ENCODE data around the gene EIF4G1. TPM values are rescaled to one million over a fixed set of nuclear protein-coding genes. Genes with fewer than 3 reads are reported as not detected.

The EIF4G1 gene, protein sequence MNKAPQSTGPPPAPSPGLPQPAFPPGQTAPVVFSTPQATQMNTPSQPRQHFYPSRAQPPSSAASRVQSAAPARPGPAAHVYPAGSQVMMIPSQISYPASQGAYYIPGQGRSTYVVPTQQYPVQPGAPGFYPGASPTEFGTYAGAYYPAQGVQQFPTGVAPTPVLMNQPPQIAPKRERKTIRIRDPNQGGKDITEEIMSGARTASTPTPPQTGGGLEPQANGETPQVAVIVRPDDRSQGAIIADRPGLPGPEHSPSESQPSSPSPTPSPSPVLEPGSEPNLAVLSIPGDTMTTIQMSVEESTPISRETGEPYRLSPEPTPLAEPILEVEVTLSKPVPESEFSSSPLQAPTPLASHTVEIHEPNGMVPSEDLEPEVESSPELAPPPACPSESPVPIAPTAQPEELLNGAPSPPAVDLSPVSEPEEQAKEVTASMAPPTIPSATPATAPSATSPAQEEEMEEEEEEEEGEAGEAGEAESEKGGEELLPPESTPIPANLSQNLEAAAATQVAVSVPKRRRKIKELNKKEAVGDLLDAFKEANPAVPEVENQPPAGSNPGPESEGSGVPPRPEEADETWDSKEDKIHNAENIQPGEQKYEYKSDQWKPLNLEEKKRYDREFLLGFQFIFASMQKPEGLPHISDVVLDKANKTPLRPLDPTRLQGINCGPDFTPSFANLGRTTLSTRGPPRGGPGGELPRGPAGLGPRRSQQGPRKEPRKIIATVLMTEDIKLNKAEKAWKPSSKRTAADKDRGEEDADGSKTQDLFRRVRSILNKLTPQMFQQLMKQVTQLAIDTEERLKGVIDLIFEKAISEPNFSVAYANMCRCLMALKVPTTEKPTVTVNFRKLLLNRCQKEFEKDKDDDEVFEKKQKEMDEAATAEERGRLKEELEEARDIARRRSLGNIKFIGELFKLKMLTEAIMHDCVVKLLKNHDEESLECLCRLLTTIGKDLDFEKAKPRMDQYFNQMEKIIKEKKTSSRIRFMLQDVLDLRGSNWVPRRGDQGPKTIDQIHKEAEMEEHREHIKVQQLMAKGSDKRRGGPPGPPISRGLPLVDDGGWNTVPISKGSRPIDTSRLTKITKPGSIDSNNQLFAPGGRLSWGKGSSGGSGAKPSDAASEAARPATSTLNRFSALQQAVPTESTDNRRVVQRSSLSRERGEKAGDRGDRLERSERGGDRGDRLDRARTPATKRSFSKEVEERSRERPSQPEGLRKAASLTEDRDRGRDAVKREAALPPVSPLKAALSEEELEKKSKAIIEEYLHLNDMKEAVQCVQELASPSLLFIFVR (N-terminal part only)
- total RNA-seq: 414 and 466 TPM in 2 replicates

GRCh38 chr3:184314363-184314699 lies at the start of gene EIF4G1:
EIF4G1 (plus strand) TSS chr3:184314606; CDS start chr3:184315797, 1,191 bp downstream.

GRCh38 chr3:184275961-184276910 lies 38.2 kb upstream of the EIF4G1 start, which contains the start of gene ECE2:
ECE2 (plus strand) TSS chr3:184276022; CDS start chr3:184276154, 132 bp downstream.

DNA sequence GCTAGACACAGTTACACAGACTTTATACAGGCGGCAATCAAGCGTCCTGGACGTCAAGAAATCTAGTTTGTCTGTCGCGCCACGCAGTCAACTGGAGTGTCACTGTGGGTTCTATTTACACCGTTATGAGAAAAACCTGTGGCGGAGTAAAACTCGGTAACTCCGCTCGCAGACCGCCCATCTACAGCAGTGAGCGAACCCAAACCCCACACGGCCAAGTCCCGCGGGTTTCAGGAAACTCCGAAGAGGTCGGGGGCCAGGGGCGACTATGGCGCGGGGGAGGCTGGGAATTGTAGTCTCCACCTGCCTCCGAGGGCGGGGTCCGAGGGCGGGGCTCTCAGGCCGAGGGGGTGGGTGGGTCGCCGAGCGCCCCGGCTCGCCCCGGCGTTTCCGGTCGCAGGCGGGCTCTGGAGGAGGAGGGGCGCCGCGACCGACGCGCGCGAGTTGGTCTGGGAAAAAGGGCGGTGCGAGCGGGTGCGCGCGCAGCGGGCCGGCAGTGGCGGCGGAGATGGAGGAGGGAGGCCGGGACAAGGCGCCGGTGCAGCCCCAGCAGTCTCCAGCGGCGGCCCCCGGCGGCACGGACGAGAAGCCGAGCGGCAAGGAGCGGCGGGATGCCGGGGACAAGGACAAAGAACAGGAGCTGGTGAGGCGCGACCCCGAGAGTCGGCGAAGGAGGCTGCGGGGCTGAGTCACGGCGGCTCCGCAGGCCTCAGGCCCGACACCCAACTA lies 15.5 kb upstream of the EIF4G1 start, which contains the start of gene PSMD2:
Gene PSMD2, plus strand, starts transcription at position 483 of the 729 bp plus-strand sequence. Its CDS starts 26 bp downstream, at position 509.

GRCh38 chr3:184337399-184337714 lies 23.0 kb downstream of the EIF4G1 start, which contains the start of gene FAM131A:
FAM131A (plus strand) TSS chr3:184337600; CDS start chr3:184337631, 31 bp downstream.

GRCh38 chr3:184361532-184361931 lies 47.1 kb downstream of the EIF4G1 start, which contains the start of the genes CLCN2 and POLR2H:
CLCN2 (minus strand) TSS chr3:184361605; CDS start chr3:184361479, 126 bp downstream.
POLR2H (plus strand) TSS chr3:184361710; CDS start chr3:184363493, 1,783 bp downstream.

DNA sequence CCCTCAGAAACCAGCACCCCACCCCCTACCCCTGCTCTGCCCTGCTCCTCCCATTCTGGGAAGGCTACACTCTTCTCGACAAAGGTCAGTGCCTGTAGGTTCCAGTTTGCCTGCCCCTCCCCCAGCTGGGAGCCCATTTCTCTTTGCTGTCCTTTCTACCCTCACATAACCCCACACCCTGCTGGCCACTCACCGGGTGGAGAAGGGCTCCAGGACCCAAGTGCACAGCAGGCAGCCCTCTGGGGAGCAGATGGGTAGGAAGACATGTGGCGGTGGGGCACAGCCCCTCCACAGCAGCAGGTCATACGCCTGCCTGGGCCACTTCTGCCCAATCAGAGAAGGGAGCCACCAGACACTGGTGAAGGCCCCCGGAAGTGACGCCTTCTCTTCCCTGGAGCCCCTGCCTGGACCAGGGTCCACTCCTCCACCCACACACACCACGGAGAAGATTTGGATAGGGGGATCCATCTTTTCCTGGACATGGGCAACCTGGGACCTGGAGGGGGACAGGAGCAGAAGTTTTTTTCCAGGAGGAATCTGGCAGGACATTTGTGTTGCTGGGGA lies 63.6 kb downstream of the EIF4G1 start, which contains the start of gene THPO:
Gene THPO, minus strand, starts transcription at position 326 of the 564 bp plus-strand sequence. CDS start 1,948 bp downstream, outside the sequence.

DNA sequence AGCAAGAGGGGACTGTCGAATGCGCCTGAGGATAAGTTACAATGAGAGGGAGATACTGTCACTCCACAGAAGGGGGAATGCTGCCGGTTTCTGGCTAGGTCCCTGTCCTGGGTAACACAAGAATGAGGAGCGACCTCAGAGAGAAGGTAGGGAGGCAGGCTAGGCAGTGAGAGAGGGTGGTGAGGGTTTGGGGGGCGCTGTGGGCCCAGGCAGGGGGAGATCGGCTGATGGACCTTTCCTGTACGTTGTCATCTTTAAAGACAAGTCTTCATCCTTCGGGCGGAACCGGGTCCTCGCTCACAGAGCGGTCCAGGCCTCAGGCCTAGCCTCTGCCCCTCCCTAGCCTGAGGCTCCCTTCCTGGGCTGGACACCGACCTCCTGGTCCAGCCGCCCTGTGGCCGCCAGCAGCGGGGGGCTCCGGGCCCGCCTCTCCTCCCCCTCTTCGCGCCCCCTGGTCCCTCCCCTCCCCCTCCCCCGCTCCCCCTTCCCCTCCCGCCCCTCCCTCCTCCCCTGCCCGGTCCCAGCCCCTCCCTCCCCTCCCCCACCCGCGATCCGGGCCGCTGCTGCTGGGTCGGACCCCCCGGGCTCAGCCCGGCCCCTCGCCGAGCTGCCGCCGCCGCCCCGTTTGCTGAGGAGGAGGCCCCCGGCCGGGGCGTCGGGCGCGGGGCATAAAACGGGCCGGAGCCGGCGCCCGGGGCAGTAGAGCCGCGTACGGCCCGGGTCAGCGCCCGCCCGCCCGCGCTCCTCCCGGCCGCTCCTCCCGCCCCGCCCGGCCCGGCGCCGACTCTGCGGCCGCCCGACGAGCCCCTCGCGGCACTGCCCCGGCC lies 65.2 kb downstream of the EIF4G1 start, which contains the start of gene CHRD:
Gene CHRD, plus strand, starts transcription at position 697 of the 827 bp plus-strand sequence. CDS start 265 bp downstream, outside the sequence.

Other genes starting within 250 kb of the EIF4G1 start
- not detected in 2 replicates for gene HTR3E, start 217.5 kb upstream of the EIF4G1 start, total RNA-seq
- gene EIF2B5, start 179.2 kb upstream of the EIF4G1 start, total RNA-seq: 19.9 and 20.4 TPM in 2 replicates
- gene DVL3, start 159.2 kb upstream of the EIF4G1 start, total RNA-seq: 25.9 and 41.8 TPM in 2 replicates
- 603 and 645 TPM in 2 replicates for gene AP2M1, start 139.8 kb upstream of the EIF4G1 start, total RNA-seq
- gene ABCF3, start 128.4 kb upstream of the EIF4G1 start, total RNA-seq: 38.5 and 39.5 TPM in 2 replicates
- not detected in 2 replicates for gene VWA5B2, start 85.0 kb upstream of the EIF4G1 start, total RNA-seq
- gene ALG3, start 65.6 kb upstream of the EIF4G1 start, total RNA-seq: 45.8 and 59.9 TPM in 2 replicates
- gene EEF1AKMT4, start 64.9 kb upstream of the EIF4G1 start, total RNA-seq: 5.3 and 5.5 TPM in 2 replicates
- gene CAMK2N2, start 53.1 kb upstream of the EIF4G1 start, total RNA-seq: not detected in 2 replicates
- not detected in 2 replicates for gene ECE2, start 38.6 kb upstream of the EIF4G1 start, total RNA-seq
- 686 and 752 TPM in 2 replicates for gene PSMD2, start 15.4 kb upstream of the EIF4G1 start, total RNA-seq
- 21.9 and 34.2 TPM in 2 replicates for gene FAM131A, start 23.0 kb downstream of the EIF4G1 start, total RNA-seq
- gene CLCN2, start 47.0 kb downstream of the EIF4G1 start, total RNA-seq: 4.6 and 6.3 TPM in 2 replicates
- gene POLR2H, start 47.1 kb downstream of the EIF4G1 start, total RNA-seq: 65.7 and 76.4 TPM in 2 replicates
- gene THPO, start 63.6 kb downstream of the EIF4G1 start, total RNA-seq: not detected in 2 replicates
- gene CHRD, start 65.4 kb downstream of the EIF4G1 start, total RNA-seq: 1.1 and 10.7 TPM in 2 replicates
- gene EPHB3, start 247.2 kb downstream of the EIF4G1 start, total RNA-seq: 1.4 and 2.1 TPM in 2 replicates

Measured in myometrial cell (primary cell).